Adrenal gland (tissue), 5 donors: ENCODE results near the gene CDY2A.
"Not testable (repeated sequence)": the region's sequence is repeated elsewhere in the genome, so short reads cannot be mapped to it uniquely, and the experiment has no call there.

ENCODE experiments used
- POLR2A ChIP-seq, 2 donors: fragments of 450-650 bp; IDR thresholded peaks; one replicate each; pipeline ENCODE4 v1.6.1; 2017; ENCODE audit warnings: antibody characterized with exemption in 2 of 2, mild to moderate bottlenecking in 2 of 2, moderate library complexity in 1 of 2
- TF ChIP-seq, protein P1 (sequence below), 6 experiments: fragments of 450-650 bp in 4 of 6; fragments of 200-600 bp in 2 of 6; sonication (generic) in 1 of 6; IDR thresholded peaks; 1 replicate in 5 of 6; 2 replicates in 1 of 6; pipeline versions ENCODE4 v1.5.1 to v1.8.0; 2016 to 2021; ENCODE audit warnings: antibody characterized with exemption in 6 of 6, mild to moderate bottlenecking in 2 of 6, moderate library complexity in 1 of 6
- donor health status: DM: no; HTN: no; CAD: no.

DNA sequence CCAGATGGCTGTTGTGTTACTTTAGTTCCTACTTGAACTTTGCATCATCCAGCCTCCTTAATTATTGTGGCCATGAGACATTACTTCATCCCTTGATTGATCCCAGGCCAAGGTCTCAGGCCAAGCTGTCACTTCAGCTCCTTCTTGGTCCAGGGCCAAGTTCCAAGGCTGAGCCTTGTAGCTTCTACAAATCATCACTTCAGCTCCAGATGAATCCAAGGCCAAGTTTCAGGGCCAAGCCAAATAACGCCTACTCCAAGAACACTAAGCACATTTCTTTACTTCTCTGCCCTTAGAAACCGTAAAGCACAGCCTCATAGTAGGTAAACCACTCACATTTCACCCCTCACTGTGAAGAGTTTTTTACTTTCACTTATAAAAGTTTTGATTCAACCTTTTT, 1.7 kb upstream of the CDY2A start:
- TF ChIP-seq, protein P1, sequence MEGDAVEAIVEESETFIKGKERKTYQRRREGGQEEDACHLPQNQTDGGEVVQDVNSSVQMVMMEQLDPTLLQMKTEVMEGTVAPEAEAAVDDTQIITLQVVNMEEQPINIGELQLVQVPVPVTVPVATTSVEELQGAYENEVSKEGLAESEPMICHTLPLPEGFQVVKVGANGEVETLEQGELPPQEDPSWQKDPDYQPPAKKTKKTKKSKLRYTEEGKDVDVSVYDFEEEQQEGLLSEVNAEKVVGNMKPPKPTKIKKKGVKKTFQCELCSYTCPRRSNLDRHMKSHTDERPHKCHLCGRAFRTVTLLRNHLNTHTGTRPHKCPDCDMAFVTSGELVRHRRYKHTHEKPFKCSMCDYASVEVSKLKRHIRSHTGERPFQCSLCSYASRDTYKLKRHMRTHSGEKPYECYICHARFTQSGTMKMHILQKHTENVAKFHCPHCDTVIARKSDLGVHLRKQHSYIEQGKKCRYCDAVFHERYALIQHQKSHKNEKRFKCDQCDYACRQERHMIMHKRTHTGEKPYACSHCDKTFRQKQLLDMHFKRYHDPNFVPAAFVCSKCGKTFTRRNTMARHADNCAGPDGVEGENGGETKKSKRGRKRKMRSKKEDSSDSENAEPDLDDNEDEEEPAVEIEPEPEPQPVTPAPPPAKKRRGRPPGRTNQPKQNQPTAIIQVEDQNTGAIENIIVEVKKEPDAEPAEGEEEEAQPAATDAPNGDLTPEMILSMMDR (IDR thresholded peaks at IDR 0.05): not testable (repeated sequence)
- TF ChIP-seq POLR2A (IDR thresholded peaks at IDR 0.05): not testable (repeated sequence)
